Central memory CD4-positive, alpha-beta T cell (primary cell): ENCODE results near the gene ADRA2C.

Experiments used
- DNase-seq: peaks from one replicate; pipeline ENCODE4 v3.0.0; 2022

Gene ADRA2C

GRCh38 chr4:3762264-3762663, 3.9 kb upstream of the ADRA2C start:
- DNase-seq: no peak

- DNase-seq: no peak
These were observed 3.2 kb upstream of the ADRA2C start for GRCh38 chr4:3762753-3763549.

GRCh38 chr4:3765271-3766035, 732 bp upstream of the ADRA2C start:
- DNase-seq: no peak

GRCh38 chr4:3766785-3767569, 792 bp downstream of the ADRA2C start:
- DNase-seq: no peak

GRCh38 chr4:3767570-3768288, 1.5 kb downstream of the ADRA2C start:
- no peak for DNase-seq

GRCh38 chr4:3768842-3769641, 2.9 kb downstream of the ADRA2C start:
- no peak for DNase-seq

- DNase-seq: no peak
These were observed 3.5 kb downstream of the ADRA2C start for GRCh38 chr4:3769642-3770184.

GRCh38 chr4:3770323-3771163, 4.4 kb downstream of the ADRA2C start:
- DNase-seq: no peak

GRCh38 chr4:3771164-3771809, 5.1 kb downstream of the ADRA2C start:
- DNase-seq: no peak

GRCh38 chr4:3771939-3772495, 5.8 kb downstream of the ADRA2C start:
- no peak for DNase-seq

- DNase-seq: no peak
These were observed 6.4 kb downstream of the ADRA2C start for GRCh38 chr4:3772632-3773031.

- no peak for DNase-seq
These were observed 7.4 kb downstream of the ADRA2C start for GRCh38 chr4:3773552-3774001.

GRCh38 chr4:3774253-3774883, 8.2 kb downstream of the ADRA2C start:
- DNase-seq: no peak

GRCh38 chr4:3775005-3775404, 8.8 kb downstream of the ADRA2C start:
- DNase-seq: no peak

GRCh38 chr4:3775576-3775975, 9.4 kb downstream of the ADRA2C start:
- no peak for DNase-seq

GRCh38 chr4:3776166-3777032, 10.2 kb downstream of the ADRA2C start:
- no peak for DNase-seq

- no peak for DNase-seq
These were observed 10.8 kb downstream of the ADRA2C start for GRCh38 chr4:3777033-3777390.

- DNase-seq: no peak
These were observed 11.5 kb downstream of the ADRA2C start for GRCh38 chr4:3777669-3778068.
